HG03469 (cell line): ENCODE measurements around the gene PLA2R1.
A peak's percentile ranks its signal among the peaks of the same experiment; 100 is the strongest.
"Not testable (repeated sequence)": the region's sequence is repeated elsewhere in the genome, so short reads cannot be mapped to it uniquely, and the experiment has no call there.

Experiments used
- ATAC-seq: cut with Tn5 transposase; IDR thresholded peaks from one replicate; pipeline ENCODE4 v1.9.1; 2021; ENCODE audit warnings: mild to moderate bottlenecking, moderate library complexity, moderate number of reproducible peaks; ENCODE audit not compliant: unreplicated experiment

Gene PLA2R1

GRCh38 chr2:159984034-159984433 is 78.4 kb downstream of the PLA2R1 start:
- ATAC-seq = no peak

- no peak for ATAC-seq
Observed at GRCh38 chr2:159982842-159983785, 79.3 kb downstream of the PLA2R1 start.

- no peak for ATAC-seq
Observed at GRCh38 chr2:159982270-159982669, 80.1 kb downstream of the PLA2R1 start.

GRCh38 chr2:159976527-159977160 is 85.8 kb downstream of the PLA2R1 start:
- ATAC-seq = no peak

GRCh38 chr2:159973325-159973724 is 89.1 kb downstream of the PLA2R1 start:
- no peak for ATAC-seq

- ATAC-seq = no peak
Observed at GRCh38 chr2:159971365-159972152, 90.9 kb downstream of the PLA2R1 start.

- ATAC-seq = not testable (repeated sequence)
Observed at GRCh38 chr2:159970548-159970947, 91.9 kb downstream of the PLA2R1 start.

- ATAC-seq = no peak
Observed at GRCh38 chr2:159968279-159968900, 94.0 kb downstream of the PLA2R1 start.

GRCh38 chr2:159963700-159964099 is 98.7 kb downstream of the PLA2R1 start:
- ATAC-seq = peak; percentile 89

GRCh38 chr2:159962513-159962912 is 99.9 kb downstream of the PLA2R1 start:
- not testable (repeated sequence) for ATAC-seq

- ATAC-seq = no peak
Observed at GRCh38 chr2:159961451-159961850, 101.0 kb downstream of the PLA2R1 start.

GRCh38 chr2:159961037-159961436 is 101.4 kb downstream of the PLA2R1 start:
- ATAC-seq = no peak

GRCh38 chr2:159960414-159960813 is 102.0 kb downstream of the PLA2R1 start:
- peak; percentile 46 for ATAC-seq

GRCh38 chr2:159959136-159959535 is 103.3 kb downstream of the PLA2R1 start:
- ATAC-seq = no peak

GRCh38 chr2:159953136-159953823 is 109.1 kb downstream of the PLA2R1 start:
- no peak for ATAC-seq

- ATAC-seq = no peak
Observed at GRCh38 chr2:159946326-159946999, 116.0 kb downstream of the PLA2R1 start.

- no peak for ATAC-seq
Observed at GRCh38 chr2:159944874-159945273, 117.5 kb downstream of the PLA2R1 start.

GRCh38 chr2:159942146-159942545 is 120.3 kb downstream of the PLA2R1 start:
- ATAC-seq = no peak

GRCh38 chr2:159941729-159942128 is 120.7 kb downstream of the PLA2R1 start:
- ATAC-seq = no peak

- ATAC-seq = peak; percentile 44
Observed at GRCh38 chr2:159939946-159940345, 122.5 kb downstream of the PLA2R1 start.
